Stimulated activated CD4-positive, alpha-beta T cell treated with anti-CD3 and anti-CD28 coated beads, Interleukin-1b, Interleukin-23, amount 100 ng/mL, for 24 hours (primary cell): ENCODE measurements around the gene FBXL13.
"Not testable (repeated sequence)": the region's sequence is repeated elsewhere in the genome, so short reads cannot be mapped to it uniquely, and the experiment has no call there.

Source experiments
- DNase-seq, 4 experiments: peaks; one replicate each; pipeline ENCODE4 v3.0.0-alpha.2; 2020; ENCODE audit warnings: low read depth in 4 of 4, low spot score in 1 of 4

FBXL13 gene

GRCh38 chr7:102942181-102942866 is 132.3 kb downstream of the FBXL13 start:
- no peak for DNase-seq

DNA sequence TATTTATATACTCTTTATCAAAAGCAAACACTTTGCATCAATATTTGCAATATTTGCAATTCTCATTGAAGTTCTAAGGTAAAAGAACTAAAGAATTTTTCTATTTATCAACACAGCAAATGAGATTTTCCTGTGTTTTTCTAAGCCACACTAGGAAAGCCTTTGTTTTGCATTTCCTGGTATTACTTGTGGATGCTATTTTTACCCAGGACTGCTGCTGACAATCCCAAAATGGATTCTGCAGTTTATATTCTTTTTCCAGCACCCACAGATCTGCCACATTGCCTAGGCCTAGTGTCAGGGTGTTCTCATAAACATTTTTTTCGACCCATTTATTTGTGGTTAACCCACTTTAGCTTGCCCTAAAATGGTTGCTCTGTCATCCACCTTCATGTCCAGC is 135.9 kb downstream of the FBXL13 start:
- DNase-seq, result no peak

GRCh38 chr7:102935450-102936115 is 139.0 kb downstream of the FBXL13 start:
- no peak for DNase-seq

GRCh38 chr7:102934701-102935100 is 139.9 kb downstream of the FBXL13 start:
- DNase-seq, result no peak

DNA sequence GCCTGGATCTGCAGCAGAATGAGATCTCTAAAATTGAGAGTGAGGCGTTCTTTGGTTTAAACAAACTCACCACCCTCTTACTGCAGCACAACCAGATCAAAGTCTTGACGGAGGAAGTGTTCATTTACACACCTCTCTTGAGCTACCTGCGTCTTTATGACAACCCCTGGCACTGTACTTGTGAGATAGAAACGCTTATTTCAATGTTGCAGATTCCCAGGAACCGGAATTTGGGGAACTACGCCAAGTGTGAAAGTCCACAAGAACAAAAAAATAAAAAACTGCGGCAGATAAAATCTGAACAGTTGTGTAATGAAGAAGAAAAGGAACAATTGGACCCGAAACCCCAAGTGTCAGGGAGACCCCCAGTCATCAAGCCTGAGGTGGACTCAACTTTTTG is 140.4 kb downstream of the FBXL13 start:
- DNase-seq, result no peak

DNA sequence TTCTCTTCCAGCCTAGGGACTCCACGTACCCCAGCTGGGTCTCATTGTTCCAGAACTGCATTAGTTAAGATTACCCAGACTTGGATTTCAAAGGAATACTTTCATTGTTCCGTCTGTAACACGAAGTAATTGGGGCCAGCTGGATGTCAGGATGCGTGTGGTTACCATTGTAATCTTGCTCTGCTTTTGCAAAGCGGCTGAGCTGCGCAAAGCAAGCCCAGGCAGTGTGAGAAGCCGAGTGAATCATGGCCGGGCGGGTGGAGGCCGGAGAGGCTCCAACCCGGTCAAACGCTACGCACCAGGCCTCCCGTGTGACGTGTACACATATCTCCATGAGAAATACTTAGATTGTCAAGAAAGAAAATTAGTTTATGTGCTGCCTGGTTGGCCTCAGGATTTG is 140.8 kb downstream of the FBXL13 start:
- no peak for DNase-seq

DNA sequence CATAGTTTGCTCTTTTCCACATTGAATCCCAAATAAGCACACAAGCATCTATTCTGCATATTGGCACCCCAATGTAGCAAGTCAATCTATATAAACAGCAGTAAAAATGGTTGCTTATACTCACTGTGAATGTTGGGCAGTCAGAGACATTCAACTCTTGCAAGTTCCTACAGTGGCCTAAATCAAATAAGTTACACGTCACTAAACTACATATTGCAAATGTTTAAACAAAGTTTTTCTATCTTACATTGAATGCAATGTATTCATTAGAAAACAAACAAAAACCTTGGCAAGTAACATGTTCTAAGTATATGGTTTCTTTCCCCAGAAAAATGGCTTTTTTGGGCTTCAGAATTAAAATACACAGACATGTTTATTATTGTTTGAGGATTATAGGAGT is 142.8 kb downstream of the FBXL13 start:
- no peak for DNase-seq

- DNase-seq, result no peak
Observed at GRCh38 chr7:102927312-102927933, 147.2 kb downstream of the FBXL13 start.

GRCh38 chr7:102926783-102927140 is 147.8 kb downstream of the FBXL13 start:
- DNase-seq, result no peak

- DNase-seq, result no peak
Observed at GRCh38 chr7:102925976-102926782, 148.4 kb downstream of the FBXL13 start.

- no peak for DNase-seq
Observed at GRCh38 chr7:102918845-102919244, 155.8 kb downstream of the FBXL13 start.

DNA sequence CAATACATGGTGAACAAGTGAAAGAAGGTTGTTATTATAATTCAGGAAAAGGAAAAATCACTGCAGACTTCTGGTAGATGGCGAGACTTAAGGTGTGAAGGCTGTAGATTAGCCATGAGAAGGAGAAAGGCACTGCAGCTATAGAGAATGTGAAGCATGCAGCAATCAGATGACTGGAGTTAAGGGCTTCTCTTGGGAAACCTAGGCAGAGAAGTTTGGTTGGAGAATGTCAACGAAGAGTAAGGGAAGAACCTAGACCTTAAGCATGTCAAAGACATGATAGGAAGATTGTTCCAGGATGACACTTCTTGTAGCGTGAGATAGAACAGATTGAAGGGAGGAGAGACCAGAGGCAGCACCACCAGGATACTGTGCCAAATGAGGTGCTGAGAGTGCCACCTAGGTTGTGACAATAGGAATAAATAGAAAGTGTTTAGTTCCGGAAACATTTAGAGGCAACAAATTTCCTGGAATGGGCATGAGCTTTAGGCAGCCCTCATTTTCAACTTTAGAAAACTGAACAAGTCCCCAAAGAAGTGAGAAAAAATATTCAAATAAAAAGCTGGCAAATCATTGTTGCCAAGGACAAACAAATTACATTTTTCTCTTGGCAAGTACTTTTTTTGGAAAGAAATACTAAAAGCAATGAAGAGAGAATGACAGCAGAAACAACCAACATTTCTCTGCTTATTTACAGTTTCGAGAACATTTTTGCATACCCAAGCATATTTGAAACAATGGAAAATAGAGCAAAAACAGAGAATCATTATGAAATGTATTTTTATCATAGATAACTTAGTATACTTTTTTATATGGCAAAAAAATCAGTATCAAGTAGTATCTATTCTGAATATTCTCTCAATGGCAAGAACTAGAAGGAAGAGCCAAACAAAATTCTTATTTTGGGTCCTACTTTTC is 156.9 kb downstream of the FBXL13 start:
- DNase-seq, result no peak

- DNase-seq, result no peak
Observed at GRCh38 chr7:102916881-102917280, 157.7 kb downstream of the FBXL13 start.

GRCh38 chr7:102916426-102916825 is 158.2 kb downstream of the FBXL13 start:
- DNase-seq, result no peak

- no peak for DNase-seq
Observed at GRCh38 chr7:102914585-102914984, 160.0 kb downstream of the FBXL13 start.

DNA sequence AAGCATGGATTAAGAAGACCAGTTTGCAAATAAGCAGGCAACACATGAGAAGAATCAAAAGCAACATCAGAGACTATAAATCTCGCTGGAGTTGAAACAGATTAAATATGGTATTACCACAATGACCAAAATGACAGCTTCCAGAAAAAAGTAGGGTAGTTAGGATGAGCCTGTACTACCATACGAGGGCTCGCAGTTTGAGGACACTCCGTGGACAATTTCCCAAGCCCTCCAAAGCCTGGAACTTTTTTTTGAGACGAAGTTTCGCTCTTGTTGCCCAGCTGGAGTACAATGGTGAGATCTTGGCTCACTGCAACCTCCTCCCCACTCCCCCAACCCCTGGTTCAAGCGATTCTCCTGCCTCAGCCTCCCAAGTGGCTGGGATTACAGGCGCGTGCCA is 160.8 kb downstream of the FBXL13 start:
- DNase-seq, result no peak

DNA sequence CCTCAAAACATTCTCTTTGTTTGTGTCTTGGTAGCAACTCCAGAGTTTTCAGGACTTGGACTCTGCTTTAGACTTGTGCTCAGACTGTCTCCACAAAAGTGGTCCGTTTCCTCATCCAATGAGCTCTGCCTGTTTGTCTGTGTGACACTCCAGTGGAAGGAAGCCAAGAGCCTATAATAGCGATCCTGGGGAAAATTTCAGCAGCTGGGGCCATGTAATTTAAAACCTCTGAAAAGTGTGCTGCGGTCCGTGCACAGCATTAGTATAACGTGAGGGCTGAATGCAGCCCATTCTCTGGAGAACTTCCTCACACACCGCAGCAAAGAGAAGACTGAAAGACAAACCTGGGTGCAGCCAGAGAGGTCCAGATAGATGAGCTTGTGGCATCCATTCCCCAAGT is 161.9 kb downstream of the FBXL13 start, which contains the start of gene LRRC17:
Gene LRRC17 (plus strand): TSS at position 259 of the 400 bp plus-strand sequence. CDS start 20,914 bp downstream, outside the sequence.
- DNase-seq, result no peak

- no peak for DNase-seq
Observed at GRCh38 chr7:102908676-102909075, 165.9 kb downstream of the FBXL13 start.

DNA sequence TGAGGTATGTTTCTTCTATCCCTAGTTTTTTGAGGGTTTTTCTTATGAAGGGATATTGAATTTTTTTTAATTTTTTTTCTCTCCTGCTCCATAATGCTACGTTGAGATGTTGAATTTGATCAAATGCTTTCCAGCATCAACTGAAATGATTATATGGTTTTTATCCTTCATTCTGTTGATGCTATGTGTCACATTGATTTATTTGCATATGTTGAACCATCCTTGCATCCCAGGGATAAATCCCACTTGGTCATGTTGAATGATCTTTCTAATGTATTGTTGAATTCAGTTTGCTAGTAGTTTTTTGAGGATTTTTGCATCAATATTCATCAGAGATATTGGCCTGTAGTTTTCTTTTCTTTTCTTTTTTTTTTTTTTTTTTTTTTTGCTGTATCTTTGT is 171.0 kb downstream of the FBXL13 start:
- DNase-seq, result not testable (repeated sequence)

DNA sequence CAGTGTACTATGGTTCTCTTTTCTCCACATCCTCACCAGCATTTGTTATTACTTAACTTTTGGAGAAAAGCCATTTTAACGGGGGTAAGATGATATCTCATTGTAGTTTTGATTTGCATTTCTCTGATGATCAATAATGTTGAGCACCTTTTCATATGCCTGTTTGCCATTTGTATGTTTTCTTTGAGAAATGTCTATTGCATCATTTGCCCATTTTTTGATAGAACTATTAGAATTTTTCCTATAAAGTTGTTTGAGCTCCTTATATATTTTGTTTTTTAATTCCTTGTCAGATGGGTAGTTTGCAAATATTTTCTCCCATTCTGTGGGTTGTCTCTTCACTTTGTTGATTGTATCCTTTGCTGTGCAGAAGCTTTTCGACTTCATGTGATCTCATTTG is 172.5 kb downstream of the FBXL13 start:
- not testable (repeated sequence) for DNase-seq

DNA sequence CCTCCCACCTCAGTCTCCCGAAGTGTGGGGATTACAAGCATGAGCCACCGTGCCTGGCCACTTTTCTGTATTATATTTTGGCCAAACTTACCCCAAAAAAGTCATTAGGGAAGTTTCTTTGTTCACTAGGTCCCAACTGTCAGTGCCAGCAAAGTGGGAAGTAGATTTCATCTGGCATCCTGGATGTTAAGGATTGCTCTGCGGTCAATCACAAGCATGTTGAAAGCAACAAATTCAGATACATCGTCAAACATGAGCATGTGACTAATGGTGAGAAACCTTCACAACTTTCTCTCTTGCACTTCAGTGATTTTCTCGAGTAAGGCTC is 176.1 kb downstream of the FBXL13 start:
- DNase-seq, result no peak
